Fibroblast of skin of right quadriceps (primary cell): Measurements from ENCODE around the gene SGK2.

ENCODE experiments used
- DNase-seq: peaks from one replicate; pipeline ENCODE4 v3.0.0-alpha.2; 2013

SGK2 gene

DNA sequence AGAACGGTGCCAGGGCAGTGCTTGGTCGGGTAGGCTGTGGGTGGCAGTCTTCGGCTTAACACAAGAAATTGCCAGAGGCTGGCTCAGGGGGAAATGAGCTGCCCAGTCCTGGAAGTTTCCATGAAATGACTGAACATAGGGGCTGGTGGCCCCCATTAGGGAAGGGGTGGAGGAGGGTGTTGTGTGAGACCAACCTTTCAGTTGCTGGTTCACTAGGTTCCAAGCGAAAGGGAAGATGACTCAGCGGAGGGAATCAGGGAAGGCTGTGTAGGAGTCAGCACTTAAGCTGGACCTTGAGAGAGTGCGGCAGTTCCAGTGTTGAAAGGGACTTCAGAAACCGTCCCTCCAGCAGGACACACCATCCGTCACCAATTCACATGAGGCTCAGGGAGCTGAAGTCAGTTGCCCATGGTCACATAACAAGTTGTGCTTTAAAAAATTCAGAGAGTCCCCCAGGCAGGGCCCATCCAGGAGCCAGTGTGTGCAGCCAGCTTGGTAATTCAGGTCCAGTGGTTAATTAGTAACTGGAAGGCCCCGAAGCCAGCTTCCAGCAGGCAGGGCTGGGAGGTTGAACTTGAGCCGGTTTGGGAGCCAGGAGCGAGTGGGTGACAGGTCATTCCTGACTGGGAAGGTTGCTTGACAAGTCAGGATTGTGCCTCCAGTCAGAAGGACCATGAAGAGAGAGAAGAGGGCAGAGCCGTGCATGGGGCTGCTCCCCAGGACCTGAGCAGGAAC is at the start of gene SGK2:
Gene SGK2 (plus strand): TSS at position 616 of the 735 bp plus-strand sequence. CDS start 7,469 bp downstream, outside the sequence.
- DNase-seq: peak; percentile 8

DNA sequence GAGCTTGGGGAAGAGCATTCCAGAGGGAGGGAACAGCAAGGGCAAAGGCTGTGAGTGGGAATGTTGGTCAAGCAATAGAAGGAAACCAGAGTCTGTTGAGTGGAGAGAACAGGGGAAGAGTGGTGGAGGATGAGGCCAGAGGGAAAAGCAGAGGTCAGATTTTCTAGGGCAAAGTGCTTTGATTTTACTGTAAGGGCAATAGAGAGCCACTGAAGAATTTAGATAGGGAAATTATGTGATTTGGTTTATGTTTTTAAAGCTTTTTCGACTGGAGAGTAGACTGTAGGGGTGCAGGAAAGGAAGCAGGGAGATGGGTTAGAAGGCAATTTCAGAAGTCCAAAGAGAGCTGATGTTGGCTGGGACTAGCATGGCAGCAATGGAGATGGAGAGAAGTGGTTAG is 46.9 kb upstream of the SGK2 start:
- DNase-seq: no peak

DNA sequence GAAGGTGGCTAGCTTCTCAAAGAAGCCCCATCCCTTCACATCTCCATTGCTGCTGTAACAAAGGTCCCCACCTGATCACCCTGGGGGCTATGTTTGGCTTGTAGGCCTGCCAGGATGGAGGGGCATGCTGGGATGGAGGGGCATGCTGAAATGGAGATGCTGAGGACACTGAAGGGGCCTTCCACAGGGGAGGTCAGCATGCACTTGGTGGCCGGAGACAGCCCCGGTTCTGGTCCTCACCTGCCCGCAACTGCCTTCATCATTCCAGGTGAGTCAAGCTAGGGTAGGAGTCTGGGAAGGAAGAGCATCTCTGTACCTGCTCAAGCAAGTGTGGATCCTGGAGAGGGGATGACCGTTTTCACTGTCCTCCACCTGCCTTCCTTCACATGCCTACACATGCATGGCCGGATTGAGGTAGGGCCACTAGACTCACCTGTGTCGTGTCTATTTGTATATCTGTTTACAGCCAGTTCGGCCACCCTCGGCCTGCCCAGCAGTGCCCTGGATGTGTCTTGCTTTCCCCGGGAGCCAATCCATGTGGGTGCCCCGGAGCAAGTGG is 45.4 kb upstream of the SGK2 start:
- DNase-seq: no peak

DNA sequence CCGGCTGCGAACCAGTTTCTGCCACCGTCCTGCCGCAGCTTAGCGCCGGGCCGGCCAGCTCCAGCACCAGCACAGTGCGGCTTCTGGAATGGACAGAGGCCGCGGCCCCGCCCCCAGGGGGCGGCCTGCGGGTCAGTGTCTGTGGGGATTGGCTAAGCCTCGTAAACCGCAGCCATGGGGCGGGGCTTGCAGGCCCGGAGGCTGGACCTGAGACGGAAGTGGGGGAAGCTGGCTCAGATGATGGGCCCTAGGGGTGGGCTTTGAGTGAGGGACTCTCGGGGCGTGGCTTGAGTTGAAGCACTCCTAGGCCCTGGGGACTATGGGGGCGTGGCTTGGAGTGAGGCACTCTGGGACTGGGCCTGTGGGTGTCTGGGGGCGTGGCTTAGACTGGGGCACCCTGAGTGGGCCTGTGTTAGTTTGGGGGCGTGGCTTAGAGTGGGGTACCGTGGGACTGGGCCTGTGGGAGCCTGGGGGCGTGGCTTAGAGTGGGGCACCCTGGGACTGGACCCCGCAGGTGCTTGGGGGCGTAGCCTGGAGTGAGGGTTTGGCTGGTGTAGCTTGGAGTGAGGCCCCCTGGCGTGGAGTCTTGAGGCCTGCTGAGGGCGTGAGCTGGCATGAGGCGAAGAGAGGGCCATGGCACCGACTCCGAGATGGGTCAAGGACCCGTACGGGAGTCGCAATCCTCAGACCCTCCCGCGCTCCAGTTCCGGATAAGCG is 44.7 kb upstream of the SGK2 start:
- peak; percentile 98 for DNase-seq

DNA sequence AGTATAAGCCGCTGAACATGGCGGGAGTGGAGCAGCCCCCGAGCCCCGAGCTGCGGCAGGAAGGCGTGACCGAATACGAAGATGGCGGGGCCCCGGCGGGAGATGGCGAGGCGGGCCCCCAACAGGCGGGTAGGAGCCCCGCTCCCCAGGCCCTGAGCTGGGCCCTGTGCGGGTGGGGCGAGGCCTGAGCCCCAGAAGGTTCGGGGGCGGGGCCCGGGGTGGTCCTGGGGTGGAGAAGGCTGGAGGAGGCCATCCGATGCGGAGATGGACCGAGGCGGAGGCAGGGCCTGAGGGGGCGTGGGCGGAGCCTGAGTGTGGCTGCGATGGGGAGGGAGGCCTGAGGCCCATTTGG is 44.2 kb upstream of the SGK2 start:
- no peak for DNase-seq

DNA sequence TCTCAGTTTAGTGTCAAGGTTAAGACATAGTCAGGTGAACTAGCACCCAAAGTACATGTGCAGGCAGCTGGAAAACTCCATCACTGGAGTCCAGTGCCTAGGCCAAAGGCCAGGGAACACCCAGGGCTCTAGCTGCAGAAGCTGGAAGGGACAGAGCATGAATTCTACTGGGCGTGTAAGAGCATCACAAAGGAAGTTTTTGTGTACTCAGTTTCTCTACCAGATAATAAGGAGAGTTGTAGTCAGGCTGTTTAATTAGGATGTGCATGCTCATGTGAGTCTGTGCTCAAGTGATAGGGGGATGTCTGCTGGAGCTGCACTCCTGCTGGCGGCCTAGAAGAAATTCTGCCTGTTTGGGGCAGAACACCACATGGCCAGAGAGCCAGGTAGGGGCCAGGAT is 43.2 kb upstream of the SGK2 start:
- DNase-seq: no peak

DNA sequence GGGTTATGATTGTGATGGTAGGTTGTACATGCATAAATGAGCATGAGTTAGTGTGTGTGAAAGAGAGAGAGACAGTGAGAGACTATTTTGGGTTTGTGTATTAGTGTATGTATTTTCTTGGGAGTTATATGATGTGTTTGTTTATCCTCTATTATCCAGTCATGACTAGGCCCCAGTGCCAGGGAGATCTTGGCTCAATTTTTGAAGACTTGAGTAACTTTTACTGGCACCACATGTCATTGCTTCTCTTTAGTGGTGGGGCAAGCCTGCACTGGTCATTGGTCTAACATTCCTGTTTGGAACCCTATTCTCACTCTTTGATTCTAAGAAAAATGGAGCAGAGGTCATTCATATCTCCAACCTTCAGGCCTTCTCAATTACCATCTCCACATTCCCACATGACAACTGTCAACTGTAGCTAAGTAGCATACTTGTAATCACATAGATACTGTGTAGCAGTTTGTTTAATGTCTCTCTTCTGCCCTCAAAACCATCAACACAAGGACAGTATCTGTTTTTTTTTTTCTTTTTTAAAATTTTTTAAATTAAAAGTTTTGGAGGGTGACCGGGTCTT is 42.5 kb upstream of the SGK2 start:
- no peak for DNase-seq

DNA sequence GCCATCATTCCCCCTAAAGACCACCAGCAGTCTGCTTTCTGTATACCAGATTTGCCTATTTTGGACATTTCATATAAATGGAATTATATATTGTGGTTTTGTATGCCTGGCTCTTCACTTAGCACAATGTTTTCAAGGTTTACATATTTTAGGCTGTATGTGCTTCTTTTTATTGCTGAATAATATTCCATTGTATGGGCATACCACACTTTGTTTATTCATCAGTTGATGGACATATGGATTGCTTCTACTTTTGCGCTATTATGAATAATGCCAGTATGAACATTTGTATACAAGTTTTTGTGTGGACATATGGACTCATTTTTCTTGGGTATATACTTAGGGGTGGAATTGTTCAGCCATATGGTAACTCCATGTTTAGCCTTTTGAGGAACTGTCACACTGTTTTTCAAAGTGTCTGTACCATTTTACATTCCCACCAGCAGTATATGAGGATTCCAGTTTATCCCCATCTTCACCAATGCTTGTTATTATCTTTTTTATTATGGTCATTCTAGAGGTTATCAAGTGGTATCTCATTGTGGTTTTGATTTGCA is 38.7 kb upstream of the SGK2 start:
- DNase-seq: no peak

DNA sequence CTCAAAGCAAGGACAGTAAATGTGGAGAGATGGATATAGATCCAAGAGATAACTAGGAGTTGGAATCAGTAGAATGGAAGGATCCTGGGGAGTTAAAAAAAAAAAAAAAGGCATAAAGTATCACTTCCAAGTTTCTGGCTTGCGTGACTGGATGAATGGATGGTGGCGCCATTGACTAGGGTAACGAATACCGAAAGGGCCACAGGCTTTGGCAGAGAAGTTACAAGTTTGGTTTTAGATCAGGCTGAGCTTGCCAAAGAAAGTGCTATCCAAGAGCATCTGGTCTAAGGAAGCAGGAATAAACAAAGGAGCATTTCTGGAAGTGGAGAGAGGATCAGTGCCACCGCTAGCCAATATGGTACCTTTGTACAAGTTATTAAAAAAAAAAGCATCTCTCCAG is 33.8 kb upstream of the SGK2 start:
- no peak for DNase-seq

DNA sequence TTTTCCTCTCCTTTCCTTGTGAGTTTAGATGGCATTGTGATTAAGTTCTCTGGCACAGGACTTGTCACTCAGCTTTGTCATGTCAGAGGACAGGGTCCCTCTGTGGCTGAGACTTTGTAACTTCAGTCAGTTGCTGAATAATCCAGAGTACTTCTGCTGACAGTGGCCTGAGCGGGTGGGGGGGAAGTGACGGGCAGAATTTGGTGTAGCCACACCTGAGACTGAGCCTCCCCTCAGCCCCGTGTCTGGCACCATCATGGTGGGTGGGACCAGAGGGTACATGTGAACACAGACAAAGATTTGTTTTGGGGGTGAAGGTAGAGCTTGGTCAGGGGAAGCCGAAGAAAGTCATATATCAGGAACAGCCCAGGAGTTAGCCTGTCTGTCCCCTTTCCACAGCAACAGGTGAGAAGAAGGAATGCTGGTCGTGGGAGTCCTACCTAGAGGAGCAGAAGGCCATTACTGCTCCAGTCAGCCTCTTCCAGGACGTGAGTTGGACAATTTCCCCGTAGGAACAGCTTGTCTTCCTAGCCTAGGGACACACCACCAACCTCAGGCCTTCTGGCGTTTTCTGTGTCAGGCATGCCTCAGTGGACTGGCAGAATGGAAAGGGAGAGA is 30.5 kb upstream of the SGK2 start:
- DNase-seq: no peak

DNA sequence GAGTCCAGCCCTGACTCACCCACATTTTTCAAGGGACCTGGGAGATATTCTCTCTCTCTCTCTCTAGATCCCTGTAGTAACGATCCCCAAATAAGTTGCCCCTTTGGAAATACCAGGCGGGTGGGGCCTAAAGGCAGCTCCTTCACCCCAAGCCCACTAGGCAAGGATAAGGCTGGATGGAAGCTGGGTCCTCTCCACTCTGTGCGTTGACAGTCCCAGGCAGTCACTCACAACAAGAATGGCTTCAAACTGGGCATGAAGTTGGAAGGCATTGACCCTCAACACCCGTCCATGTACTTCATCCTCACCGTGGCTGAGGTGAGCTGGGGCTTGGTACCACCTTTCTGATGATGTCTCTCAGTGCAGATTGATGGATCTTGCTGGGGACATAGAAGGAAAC is 29.8 kb upstream of the SGK2 start:
- DNase-seq: no peak

DNA sequence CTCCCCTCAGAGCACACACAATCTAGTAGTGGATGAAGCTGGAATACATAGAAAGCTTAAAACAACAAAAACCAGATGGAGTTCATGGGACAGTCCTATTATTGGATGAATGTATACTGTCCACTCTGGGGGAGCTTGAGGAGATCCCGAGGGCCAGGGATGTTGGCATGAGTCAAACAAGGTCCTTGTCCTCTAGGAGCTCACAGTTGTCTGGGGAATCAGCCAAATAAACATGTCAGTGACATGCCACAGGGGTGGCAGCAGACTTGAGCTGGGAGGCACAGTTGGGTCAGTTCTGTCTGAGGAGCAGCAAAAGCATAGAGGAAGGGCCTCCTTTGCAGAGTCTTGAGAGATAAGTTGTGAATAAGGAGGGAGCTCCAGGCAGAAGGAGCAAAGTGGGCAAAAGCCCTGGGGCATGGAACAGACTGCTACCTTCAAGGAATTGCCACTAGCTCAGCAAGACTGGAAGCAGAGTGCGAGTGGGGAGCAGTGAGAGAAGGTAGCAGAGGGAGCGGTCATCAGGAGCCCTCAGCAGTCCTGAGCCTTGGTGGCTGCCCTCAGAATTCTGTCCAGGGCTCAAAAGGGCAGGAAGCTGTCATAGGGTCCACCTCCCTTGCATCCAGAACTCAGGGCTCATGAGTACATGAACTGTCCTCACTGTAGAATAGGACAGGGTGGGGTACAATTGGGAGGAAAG is 29.2 kb upstream of the SGK2 start:
- DNase-seq: no peak

DNA sequence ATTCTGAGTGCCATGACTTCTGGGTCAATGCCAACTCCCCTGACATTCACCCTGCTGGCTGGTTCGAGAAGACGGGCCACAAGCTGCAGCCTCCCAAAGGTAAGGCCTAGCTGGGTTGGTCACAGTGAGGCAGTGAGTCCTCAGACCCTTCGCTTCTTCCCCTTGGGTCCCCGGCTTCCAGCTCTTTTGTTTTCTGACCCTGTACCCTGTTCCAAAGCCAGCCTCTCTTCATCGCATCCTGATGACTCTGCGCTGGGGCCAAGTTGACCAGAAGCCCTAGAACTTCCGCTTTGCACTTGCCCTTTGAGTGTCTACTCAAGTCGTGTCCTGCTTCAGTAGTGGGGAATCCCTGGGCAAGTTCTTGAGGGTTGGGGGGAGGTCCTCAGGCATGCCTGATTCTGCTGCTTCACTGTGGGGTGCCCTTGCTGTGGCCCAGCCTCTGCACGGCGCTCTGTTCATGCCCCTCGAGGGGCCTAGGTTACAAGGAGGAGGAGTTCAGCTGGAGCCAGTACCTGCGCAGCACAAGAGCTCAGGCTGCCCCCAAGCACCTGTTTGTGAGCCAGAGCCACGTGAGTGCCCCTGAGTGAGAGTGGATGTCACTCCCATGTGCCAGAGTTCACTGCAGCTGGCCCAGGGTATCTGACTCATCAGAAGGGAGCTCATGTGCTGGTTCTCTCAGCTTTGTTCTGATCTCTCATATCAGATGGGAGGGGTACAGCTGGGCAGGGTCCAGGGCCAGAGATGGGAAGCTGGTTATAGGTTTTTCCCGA is 28.3 kb upstream of the SGK2 start:
- no peak for DNase-seq

DNA sequence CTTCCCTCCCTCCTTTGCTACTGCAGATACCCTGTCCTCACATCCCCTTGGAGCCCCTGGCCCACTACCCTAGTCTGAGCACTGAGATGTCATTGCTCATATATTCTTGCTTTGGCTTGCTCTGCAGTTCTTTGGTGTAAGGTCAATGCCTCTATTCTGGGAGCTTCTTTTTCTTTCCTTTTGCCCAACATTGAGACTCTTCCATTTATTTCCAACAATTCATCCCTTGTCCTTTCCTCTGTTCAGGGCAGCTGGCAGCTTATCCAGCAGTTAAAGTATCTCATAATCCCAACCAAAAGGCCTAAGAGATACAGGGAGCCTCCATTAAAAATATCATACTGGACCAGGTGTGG is 27.8 kb upstream of the SGK2 start:
- DNase-seq: no peak

DNA sequence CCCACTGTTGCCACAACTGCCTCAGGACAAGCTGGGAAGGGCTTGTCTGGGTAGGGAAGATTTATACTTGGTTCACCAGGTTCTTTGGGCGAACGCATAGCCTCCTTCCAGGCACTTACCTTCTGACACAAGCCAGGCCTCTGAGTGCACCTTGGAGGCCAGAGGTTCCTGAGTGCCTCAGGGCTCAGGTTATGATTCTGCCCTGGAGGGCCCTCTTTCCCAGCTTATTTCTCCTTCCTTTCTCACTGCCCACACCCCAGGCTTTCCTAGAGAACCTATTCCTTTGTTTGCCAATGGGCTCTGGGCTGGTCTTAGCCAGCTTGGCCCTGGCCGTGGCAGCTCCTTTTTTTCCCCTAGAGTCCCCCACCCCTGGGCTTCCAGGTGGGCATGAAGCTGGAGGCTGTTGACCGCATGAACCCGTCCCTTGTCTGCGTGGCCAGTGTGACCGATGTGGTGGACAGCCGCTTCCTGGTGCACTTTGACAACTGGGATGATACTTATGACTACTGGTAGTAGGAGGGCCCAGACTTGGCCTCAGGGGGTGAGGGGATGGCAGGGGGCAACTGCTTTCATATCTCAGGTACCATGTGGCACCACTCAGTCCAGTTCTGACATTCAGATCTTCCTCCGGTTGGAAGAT is 26.3 kb upstream of the SGK2 start:
- DNase-seq: no peak

DNA sequence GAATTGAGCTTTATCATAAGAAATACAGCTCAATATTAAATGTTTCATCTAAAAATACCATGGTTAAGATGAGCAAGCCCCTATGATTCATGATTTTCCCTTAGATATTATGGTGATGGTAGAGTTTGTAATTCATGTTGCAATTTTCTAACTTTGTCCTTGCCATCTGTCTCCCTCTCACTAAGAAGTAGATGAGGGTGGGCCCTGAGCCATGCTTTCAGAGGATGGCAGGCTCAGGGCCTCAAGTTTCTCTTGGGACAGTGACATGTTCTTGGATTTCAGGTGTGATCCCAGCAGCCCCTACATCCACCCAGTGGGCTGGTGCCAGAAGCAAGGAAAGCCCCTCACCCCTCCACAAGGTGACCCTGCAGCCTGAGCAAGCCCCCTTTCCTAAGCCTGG is 25.8 kb upstream of the SGK2 start:
- DNase-seq: peak; percentile 31

DNA sequence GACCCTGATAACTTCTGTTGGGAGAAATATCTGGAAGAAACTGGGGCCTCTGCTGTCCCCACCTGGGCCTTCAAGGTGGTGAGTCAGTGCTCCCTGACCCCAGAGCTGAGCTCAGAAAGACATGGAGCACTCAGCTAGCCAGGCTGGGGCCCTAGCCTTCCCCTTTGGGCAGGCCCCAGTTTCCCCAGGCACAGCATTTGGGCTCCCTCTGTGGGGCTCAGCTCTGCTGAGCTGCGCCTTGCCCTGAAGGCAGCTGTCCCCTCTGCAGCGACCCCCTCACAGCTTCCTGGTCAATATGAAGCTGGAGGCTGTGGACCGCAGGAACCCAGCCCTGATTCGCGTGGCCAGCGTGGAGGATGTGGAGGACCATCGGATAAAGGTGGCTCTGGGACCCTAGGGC is 24.8 kb upstream of the SGK2 start:
- no peak for DNase-seq

DNA sequence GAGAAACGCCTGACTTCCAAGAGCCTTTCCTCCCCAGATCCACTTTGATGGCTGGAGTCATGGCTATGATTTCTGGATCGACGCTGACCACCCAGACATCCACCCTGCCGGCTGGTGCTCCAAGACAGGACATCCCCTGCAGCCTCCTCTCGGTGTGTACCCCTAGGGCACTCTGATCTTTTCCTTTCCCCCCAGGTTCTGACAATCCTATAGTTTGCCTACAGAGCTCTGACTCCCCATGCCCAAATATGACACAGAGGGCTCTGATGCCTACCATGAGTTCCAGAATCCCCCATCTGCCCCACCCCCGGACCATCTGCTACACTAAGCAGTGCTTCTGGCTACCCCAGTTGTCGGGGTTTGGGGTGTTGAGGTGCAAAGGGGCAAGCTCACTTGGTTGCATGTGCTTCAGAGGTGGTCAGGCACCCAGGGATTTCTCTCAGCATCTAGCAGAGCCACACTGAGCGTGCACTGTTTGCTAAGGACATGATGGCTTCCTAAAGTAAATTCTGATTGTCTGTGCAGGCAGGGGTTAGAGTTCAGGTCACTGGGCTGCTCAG is 24.0 kb upstream of the SGK2 start:
- no peak for DNase-seq

DNA sequence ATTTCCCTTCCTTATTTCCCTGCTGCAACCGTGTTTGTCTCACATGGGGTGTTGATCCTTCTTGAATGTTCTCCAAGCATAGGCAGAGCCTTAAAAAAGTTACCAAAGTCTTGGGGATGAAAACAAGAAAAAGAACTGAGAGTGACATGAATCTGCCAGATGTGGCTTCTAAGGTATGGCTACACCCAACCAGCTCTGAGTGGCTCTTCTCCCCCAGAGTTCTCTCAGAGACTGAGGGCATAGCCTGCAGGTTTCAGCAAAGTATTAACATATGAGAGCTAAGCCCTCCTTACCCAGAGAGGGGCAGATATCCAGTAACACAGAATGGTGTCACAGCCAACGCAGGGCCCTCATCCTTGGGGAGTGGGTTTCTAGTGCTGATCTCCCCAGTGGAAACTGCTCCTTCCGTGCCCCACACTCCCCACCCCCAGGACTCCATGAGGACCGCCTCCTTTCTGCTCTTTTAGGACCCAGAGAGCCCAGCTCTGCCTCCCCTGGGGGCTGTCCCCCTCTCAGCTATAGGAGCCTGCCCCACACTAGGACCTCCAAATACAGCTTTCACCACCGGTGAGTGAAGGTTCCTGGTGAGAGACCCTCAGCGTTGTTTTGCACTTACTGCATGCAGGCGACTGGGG is 23.3 kb upstream of the SGK2 start:
- DNase-seq: no peak

DNA sequence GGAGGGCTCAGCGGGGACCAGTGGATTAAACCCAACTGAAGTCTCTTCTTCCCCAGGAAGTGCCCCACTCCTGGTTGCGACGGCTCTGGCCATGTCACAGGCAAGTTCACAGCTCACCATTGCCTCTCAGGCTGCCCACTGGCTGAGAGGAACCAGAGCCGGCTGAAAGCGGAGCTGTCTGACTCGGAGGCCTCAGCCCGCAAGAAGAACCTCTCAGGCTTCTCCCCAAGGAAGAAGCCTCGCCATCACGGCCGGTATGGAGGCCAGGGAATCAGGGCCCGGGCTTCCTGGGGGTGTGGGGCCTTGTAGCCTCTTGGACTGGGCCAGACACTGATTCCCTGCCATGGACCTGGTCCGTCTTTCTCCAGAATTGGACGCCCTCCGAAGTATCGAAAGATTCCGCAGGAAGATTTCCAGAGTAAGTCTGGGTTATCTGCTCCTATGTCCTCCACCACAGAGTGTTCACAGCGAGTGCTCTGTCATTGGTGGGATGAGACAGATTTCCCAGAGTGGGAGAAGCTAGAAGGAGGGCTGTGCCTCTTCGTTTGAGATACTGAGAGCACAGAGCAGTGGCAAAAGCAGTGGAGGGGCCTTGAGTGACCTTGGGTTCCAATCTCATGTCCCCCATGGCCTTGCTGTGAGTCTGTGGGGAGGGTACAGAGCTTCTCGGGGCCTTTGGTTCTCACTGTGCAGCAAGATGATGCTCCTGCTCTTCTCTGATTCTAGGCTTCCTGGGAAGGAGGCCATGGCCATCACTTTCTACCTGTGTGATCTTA is 22.6 kb upstream of the SGK2 start:
- DNase-seq: no peak
